Measurements from ENCODE around the gene SP110. TPM values are rescaled to one million over a fixed set of nuclear protein-coding genes. Genes with fewer than 3 reads are reported as not detected.

The SP110 gene
- total RNA-seq, 1 donor from 2014 or later, result 68.1 TPM

- no peak overlapping the region for H3K4me3 ChIP-seq
- TF ChIP-seq, protein P1, sequence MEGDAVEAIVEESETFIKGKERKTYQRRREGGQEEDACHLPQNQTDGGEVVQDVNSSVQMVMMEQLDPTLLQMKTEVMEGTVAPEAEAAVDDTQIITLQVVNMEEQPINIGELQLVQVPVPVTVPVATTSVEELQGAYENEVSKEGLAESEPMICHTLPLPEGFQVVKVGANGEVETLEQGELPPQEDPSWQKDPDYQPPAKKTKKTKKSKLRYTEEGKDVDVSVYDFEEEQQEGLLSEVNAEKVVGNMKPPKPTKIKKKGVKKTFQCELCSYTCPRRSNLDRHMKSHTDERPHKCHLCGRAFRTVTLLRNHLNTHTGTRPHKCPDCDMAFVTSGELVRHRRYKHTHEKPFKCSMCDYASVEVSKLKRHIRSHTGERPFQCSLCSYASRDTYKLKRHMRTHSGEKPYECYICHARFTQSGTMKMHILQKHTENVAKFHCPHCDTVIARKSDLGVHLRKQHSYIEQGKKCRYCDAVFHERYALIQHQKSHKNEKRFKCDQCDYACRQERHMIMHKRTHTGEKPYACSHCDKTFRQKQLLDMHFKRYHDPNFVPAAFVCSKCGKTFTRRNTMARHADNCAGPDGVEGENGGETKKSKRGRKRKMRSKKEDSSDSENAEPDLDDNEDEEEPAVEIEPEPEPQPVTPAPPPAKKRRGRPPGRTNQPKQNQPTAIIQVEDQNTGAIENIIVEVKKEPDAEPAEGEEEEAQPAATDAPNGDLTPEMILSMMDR (IDR thresholded peaks at IDR 0.05), result no peak
- no peak for ATAC-seq
- H3K4me1 ChIP-seq, result no peaks in the 10 kb centered on the region
- no peak for DNase-seq
- H3K27me3 ChIP-seq (ENCODE audit: low read depth), result no peaks in the 10 kb centered on the region
- intact Hi-C loops (cut with DNase I), result no loop called here
- no peaks in the 10 kb centered on the region for H3K36me3 ChIP-seq
- peaks cover 6% of the 10 kb centered on the region for H3K9me3 ChIP-seq
- H3K27ac ChIP-seq, result no peak overlapping the region
Measured at GRCh38 chr2:230152334-230152733, 67.5 kb downstream of the SP110 start.

GRCh38 chr2:230144355-230144754 is 75.4 kb downstream of the SP110 start:
- no peak for ATAC-seq

DNA sequence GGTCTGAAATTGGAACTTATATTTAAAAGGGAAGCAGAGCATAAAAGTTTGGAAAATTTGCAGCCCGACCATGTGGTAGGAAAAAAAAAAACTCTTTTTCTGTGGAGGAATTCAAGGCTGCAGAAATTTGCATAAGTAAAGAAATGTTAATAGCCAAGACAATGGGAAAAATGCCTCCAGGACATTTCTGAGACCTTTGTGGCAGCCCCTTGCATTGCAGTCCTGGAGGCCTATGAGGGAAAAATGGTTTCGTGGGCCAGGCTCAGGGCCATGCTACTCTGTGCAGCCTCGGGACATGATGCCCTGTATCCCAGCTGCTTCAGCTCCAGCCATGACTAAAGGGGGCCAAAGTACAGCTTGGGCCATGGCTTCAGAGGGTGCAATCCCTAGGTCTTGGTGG is 79.1 kb downstream of the SP110 start:
- Histone ChIP-seq H3K27ac (no peak overlapping the region), H3K9me3 (no peaks in the 10 kb centered on the region), H3K27me3 (ENCODE audit: low read depth) (no peaks in the 10 kb centered on the region), H3K4me1 (no peaks in the 10 kb centered on the region), H3K36me3 (no peaks in the 10 kb centered on the region), H3K4me3 (no peak overlapping the region)
- TF ChIP-seq, protein P1 (IDR thresholded peaks at IDR 0.05), result no peak
- DNase-seq (no peak), ATAC-seq (no peak)
- intact Hi-C loops (cut with DNase I), result no loop called here

More at GRCh38 chr2:230144355-230144754, 75.4 kb downstream of the SP110 start:
- no peaks in the 10 kb centered on the region for H3K9me3 ChIP-seq
- no peak overlapping the region for H3K27ac ChIP-seq
- no peak overlapping the region for H3K4me3 ChIP-seq
- TF ChIP-seq, protein P1 (IDR thresholded peaks at IDR 0.05), result no peak
- intact Hi-C loops (cut with DNase I), result no loop called here
- H3K27me3 ChIP-seq (ENCODE audit: low read depth), result no peaks in the 10 kb centered on the region
- H3K4me1 ChIP-seq, result no peaks in the 10 kb centered on the region
- no peaks in the 10 kb centered on the region for H3K36me3 ChIP-seq
- DNase-seq, result no peak

- no peak for ATAC-seq
- Histone ChIP-seq H3K4me1 (no peaks in the 10 kb centered on the region), H3K27me3 (ENCODE audit: low read depth) (no peaks in the 10 kb centered on the region), H3K9me3 (peaks cover 10% of the 10 kb centered on the region), H3K36me3 (no peaks in the 10 kb centered on the region), H3K27ac (no peak overlapping the region), H3K4me3 (no peak overlapping the region)
- TF ChIP-seq, protein P1 (IDR thresholded peaks at IDR 0.05), result no peak
- intact Hi-C loops (cut with DNase I), result no loop called here
- no peak for DNase-seq
Measured at GRCh38 chr2:230137902-230138539, 81.8 kb downstream of the SP110 start.

GRCh38 chr2:230135130-230135525 is 84.7 kb downstream of the SP110 start:
- intact Hi-C loops (cut with DNase I), result no loop called here
- no peak overlapping the region for H3K4me3 ChIP-seq
- H3K27me3 ChIP-seq (ENCODE audit: low read depth), result no peaks in the 10 kb centered on the region
- TF ChIP-seq, protein P1 (IDR thresholded peaks at IDR 0.05), result no peak
- no peak for DNase-seq
- peaks cover 10% of the 10 kb centered on the region for H3K9me3 ChIP-seq
- ATAC-seq, result no peak
- no peak overlapping the region for H3K27ac ChIP-seq
- peaks cover 2% of the 10 kb centered on the region for H3K4me1 ChIP-seq
- H3K36me3 ChIP-seq, result no peaks in the 10 kb centered on the region

Measured in lower lobe of right lung (tissue), 2 donors.